ENCODE measurements around the gene BRPF1. TPM values are rescaled to one million over a fixed set of nuclear protein-coding genes. Genes with fewer than 3 reads are reported as not detected.

BRPF1 gene
- total and polyA plus RNA-seq, 2 donors (not counting 1 experiment from before 2014, with no cell fraction given): 4.1 to 12.2 TPM

- H3K9ac ChIP-seq (ENCODE audit: insufficient read depth, low read length): no peak overlapping the region
- no peak overlapping the region for H3K4me3 ChIP-seq (replicated peaks in 1 of 4; ENCODE audit: control extremely low read depth in 1 of 4, insufficient read depth in 1 of 4, low read depth in 3 of 4, low read length in 4 of 4)
- peaks cover 23% of the 10 kb centered on the region for H3K36me3 ChIP-seq (ENCODE audit: control insufficient read depth, insufficient read depth, low read length)
- H3K4me1 ChIP-seq (ENCODE audit: control insufficient read depth, extremely low read depth, insufficient read depth, low read length): no peaks in the 10 kb centered on the region
- TF ChIP-seq EZH2 (IDR thresholded peaks at IDR 0.05; ENCODE audit: low read length, missing control alignments) (no peak), CTCF (conservative IDR thresholded peaks at IDR 0.05 in 1 of 2, IDR thresholded peaks at IDR 0.05 in 1 of 2; ENCODE audit: low read depth in 1 of 2, low read length in 2 of 2) (no peak)
- no peak overlapping the region for H2AFZ ChIP-seq (ENCODE audit: low read length)
- no peaks in the 10 kb centered on the region for H3K9me3 ChIP-seq (ENCODE audit: control insufficient read depth, insufficient read depth, low read depth, low read length)
- no peak overlapping the region for H3K27ac ChIP-seq (ENCODE audit: insufficient read depth, low read length)
- no peaks in the 10 kb centered on the region for H4K20me1 ChIP-seq (ENCODE audit: control insufficient read depth, extremely low read depth, insufficient read depth, low read length)
- no peak for DNase-seq (ENCODE audit: low read depth in 2 of 2)
- H3K79me2 ChIP-seq (ENCODE audit: control insufficient read depth, insufficient read depth, low read length): no peaks in the 10 kb centered on the region
- no peaks in the 10 kb centered on the region for H3K27me3 ChIP-seq (ENCODE audit: control insufficient read depth, insufficient read depth, low read length)
- no peak overlapping the region for H3K4me2 ChIP-seq (ENCODE audit: extremely low read depth, insufficient read depth, low read length)
These were observed 48.1 kb upstream of the BRPF1 start for GRCh38 chr3:9683426-9683825.

GRCh38 chr3:9685216-9686049, 46.1 kb upstream of the BRPF1 start:
- Histone ChIP-seq H3K79me2 (ENCODE audit: control insufficient read depth, insufficient read depth, low read length) (no peaks in the 10 kb centered on the region), H3K9ac (ENCODE audit: insufficient read depth, low read length) (no peak overlapping the region), H3K36me3 (ENCODE audit: control insufficient read depth, insufficient read depth, low read length) (peaks cover 23% of the 10 kb centered on the region), H3K9me3 (ENCODE audit: control insufficient read depth, insufficient read depth, low read depth, low read length) (no peaks in the 10 kb centered on the region), H3K4me2 (ENCODE audit: extremely low read depth, insufficient read depth, low read length) (no peak overlapping the region), H2AFZ (ENCODE audit: low read length) (no peak overlapping the region), H3K4me1 (ENCODE audit: control insufficient read depth, extremely low read depth, insufficient read depth, low read length) (no peaks in the 10 kb centered on the region), H4K20me1 (ENCODE audit: control insufficient read depth, extremely low read depth, insufficient read depth, low read length) (no peaks in the 10 kb centered on the region), H3K4me3 (replicated peaks in 1 of 4; ENCODE audit: control extremely low read depth in 1 of 4, insufficient read depth in 1 of 4, low read depth in 3 of 4, low read length in 4 of 4) (no peak overlapping the region), H3K27ac (ENCODE audit: insufficient read depth, low read length) (no peak overlapping the region), H3K27me3 (ENCODE audit: control insufficient read depth, insufficient read depth, low read length) (no peaks in the 10 kb centered on the region)
- no peak for DNase-seq (ENCODE audit: low read depth in 2 of 2)
- TF ChIP-seq CTCF (conservative IDR thresholded peaks at IDR 0.05 in 1 of 2, IDR thresholded peaks at IDR 0.05 in 1 of 2; ENCODE audit: low read depth in 1 of 2, low read length in 2 of 2) (no peak), EZH2 (IDR thresholded peaks at IDR 0.05; ENCODE audit: low read length, missing control alignments) (no peak)

- no peak for DNase-seq (ENCODE audit: low read depth in 2 of 2)
- Histone ChIP-seq H3K4me3 (replicated peaks in 1 of 4; ENCODE audit: control extremely low read depth in 1 of 4, insufficient read depth in 1 of 4, low read depth in 3 of 4, low read length in 4 of 4) (no peak overlapping the region), H3K27ac (ENCODE audit: insufficient read depth, low read length) (no peak overlapping the region), H3K9ac (ENCODE audit: insufficient read depth, low read length) (no peak overlapping the region), H3K79me2 (ENCODE audit: control insufficient read depth, insufficient read depth, low read length) (no peaks in the 10 kb centered on the region), H2AFZ (ENCODE audit: low read length) (no peak overlapping the region), H3K27me3 (ENCODE audit: control insufficient read depth, insufficient read depth, low read length) (no peaks in the 10 kb centered on the region), H3K4me1 (ENCODE audit: control insufficient read depth, extremely low read depth, insufficient read depth, low read length) (no peaks in the 10 kb centered on the region), H3K9me3 (ENCODE audit: control insufficient read depth, insufficient read depth, low read depth, low read length) (no peaks in the 10 kb centered on the region), H4K20me1 (ENCODE audit: control insufficient read depth, extremely low read depth, insufficient read depth, low read length) (no peaks in the 10 kb centered on the region), H3K4me2 (ENCODE audit: extremely low read depth, insufficient read depth, low read length) (no peak overlapping the region), H3K36me3 (ENCODE audit: control insufficient read depth, insufficient read depth, low read length) (peaks cover 22% of the 10 kb centered on the region)
- TF ChIP-seq EZH2 (IDR thresholded peaks at IDR 0.05; ENCODE audit: low read length, missing control alignments): no peak
- no peak for TF ChIP-seq CTCF (conservative IDR thresholded peaks at IDR 0.05 in 1 of 2, IDR thresholded peaks at IDR 0.05 in 1 of 2; ENCODE audit: low read depth in 1 of 2, low read length in 2 of 2)
These were observed 45.4 kb upstream of the BRPF1 start for GRCh38 chr3:9686050-9686550.
